Measurements from ENCODE around the gene KRTAP19-3.

DNA sequence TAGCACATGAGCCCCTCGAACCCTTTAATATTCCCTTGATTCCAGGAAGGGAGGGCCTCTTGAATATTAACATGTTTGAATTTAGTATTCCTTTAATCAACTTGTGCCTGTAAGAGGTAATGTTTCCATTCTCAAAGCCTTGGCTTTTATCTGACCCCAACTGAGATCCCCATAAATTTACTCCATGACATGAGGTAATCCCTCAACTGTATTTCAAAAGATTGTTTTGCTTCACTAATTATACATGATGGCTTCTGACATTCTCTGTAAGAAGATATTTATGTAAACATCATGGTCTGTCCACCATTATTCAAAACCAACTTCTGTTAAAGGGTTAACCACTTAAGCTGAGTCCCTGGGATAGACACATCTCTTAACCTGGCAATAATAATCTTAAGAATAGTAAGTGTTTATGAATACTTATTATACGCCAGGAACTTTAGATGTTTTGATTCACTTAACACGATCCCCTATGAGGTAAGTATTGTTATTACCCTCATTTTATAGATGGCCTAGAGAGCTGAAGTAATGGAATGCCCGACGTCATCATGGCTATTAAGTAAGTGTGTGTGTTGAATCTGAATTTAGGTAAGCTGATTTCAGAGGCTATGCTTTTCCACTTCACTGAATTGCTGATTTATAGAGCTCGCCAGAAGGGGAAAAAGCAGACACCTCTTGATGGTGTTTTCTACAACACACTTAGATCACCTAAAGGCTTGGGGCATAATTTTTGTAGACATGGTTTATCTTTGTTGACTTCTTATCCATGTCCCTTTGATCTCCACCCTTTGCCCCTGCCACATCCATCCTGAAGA, 22.7 kb downstream of the KRTAP19-3 start:
- no peak for TF ChIP-seq POLR2AphosphoS5 (IDR thresholded peaks at IDR 0.05; ENCODE audit: borderline replicate concordance, low read depth, low read length)
- TF ChIP-seq EZH2 (IDR thresholded peaks at IDR 0.05): no peak

Measured in SK-N-MC (cell line).